HCT116 (cell line): Measurements from ENCODE around the gene CACNG6. TPM values are rescaled to one million over a fixed set of nuclear protein-coding genes. Genes with fewer than 3 reads are reported as not detected.

ENCODE experiments used
- ATAC-seq: fragments of 200-7000 bp; cut with Tn5 transposase; 2 replicates; pipeline ENCODE4 v1.9.1; 2020; ENCODE audit warnings: mild to moderate bottlenecking, moderate library complexity
- BruUV-seq: library from RNA; stranded (reverse); fragments of 400-500 nt; replicated peaks from 2 replicates; lab custom pipeline; 2021; lab: Mats Ljungman, UMichigan
- CTCF ChIA-PET: fragments of 300-600 bp; sonication (Branson Sonifier 250); formaldehyde crosslinking; loops from one replicate; lab custom pipeline; 2021; ENCODE audit warnings: antibody characterized with exemption; lab: Charles Lee
- POLR2A ChIA-PET: fragments of 300-600, 350-600 bp; sonication (Branson Sonifier 250); formaldehyde crosslinking; loops from one replicate; lab custom pipeline; 2021; ENCODE audit warnings: antibody characterized with exemption; lab: Charles Lee
- RAD21 ChIA-PET, 2 experiments: fragments of 300-600 bp; sonication (Branson Sonifier 250); formaldehyde crosslinking; loops; one replicate each; lab custom pipeline; 2023; ENCODE audit warnings: low total read pairs in 2 of 2; ENCODE audit not compliant: uncharacterized antibody in 2 of 2, unreplicated experiment in 2 of 2, low non-redundant PET in 1 of 2; lab: Charles Lee
- DNase-seq: peaks from one replicate; pipeline ENCODE4 v3.0.0-alpha.2; 2010; ENCODE audit warnings: low read depth, low spot score
- H2AFZ ChIP-seq: fragments of 200-600 bp; shearing (Covaris generic), sonication (generic); 2 replicates; pipeline ENCODE4 v1.6.1; 2017; ENCODE audit warnings: low read depth, mixed run types, mixed read lengths, antibody characterized with exemption, low read length; ENCODE audit not compliant: poor library complexity, severe bottlenecking
- H3K27ac ChIP-seq: 2 replicates; pipeline ENCODE4 v1.5.1; 2012; ENCODE audit warnings: low read depth, low read length
- H3K27me3 ChIP-seq: fragments of 200-600 bp; sonication (generic); 2 replicates; pipeline ENCODE4 v1.6.1; 2016; ENCODE audit warnings: mixed run types, low read length, mixed read lengths; ENCODE audit not compliant: insufficient read depth
- H3K36me3 ChIP-seq, 2 experiments: fragments of 200-500 bp in 1 of 2; fragments of 200-600 bp in 1 of 2; sonication (Bioruptor generic) in 1 of 2; sonication (generic) in 1 of 2; 2 replicates each; pipeline versions ENCODE4 v1.5.1 to v1.6.1; 2014 to 2016; ENCODE audit warnings: low read length in 2 of 2, inconsistent platforms in 1 of 2, mixed read lengths in 1 of 2, mixed run types in 1 of 2; ENCODE audit not compliant: insufficient read depth in 2 of 2, control insufficient read depth in 1 of 2
- H3K4me1 ChIP-seq, 2 experiments: fragments of 200-600 bp in 1 of 2; sonication (generic) in 1 of 2; 2 replicates each; pipeline versions ENCODE4 v1.5.1 to v1.6.1; 2012 to 2017; ENCODE audit warnings: low read length in 2 of 2, inconsistent platforms in 1 of 2, mild to moderate bottlenecking in 1 of 2, mixed read lengths in 1 of 2, mixed run types in 1 of 2, moderate library complexity in 1 of 2; ENCODE audit not compliant: insufficient read depth in 2 of 2, control insufficient read depth in 1 of 2
- H3K4me2 ChIP-seq: fragments of 200-600 bp; sonication (generic); 2 replicates; pipeline ENCODE4 v1.6.1; 2017; ENCODE audit warnings: mixed run types, low read length, mixed read lengths
- H3K4me3 ChIP-seq, 2 experiments: fragments of 200-600 bp in 1 of 2; sonication (generic) in 1 of 2; replicated peaks in 1 of 2; 2 replicates each; pipeline ENCODE4 v1.5.1; 2011 to 2016; ENCODE audit warnings: low read length in 2 of 2, control low read depth in 1 of 2, low read depth in 1 of 2, mild to moderate bottlenecking in 1 of 2, mixed read lengths in 1 of 2, mixed run types in 1 of 2
- H3K79me2 ChIP-seq: fragments of 200-600 bp; sonication (generic); 2 replicates; pipeline ENCODE4 v1.6.1; 2017; ENCODE audit warnings: mild to moderate bottlenecking, mixed run types, low read length, moderate library complexity, mixed read lengths; ENCODE audit not compliant: insufficient read depth
- H3K9ac ChIP-seq: fragments of 200-600 bp; sonication (generic); 2 replicates; pipeline ENCODE4 v1.6.1; 2016; ENCODE audit warnings: low read length, mixed read lengths
- H3K9me2 ChIP-seq: fragments of 200-600 bp; sonication (generic), shearing (Covaris generic); 2 replicates; pipeline ENCODE4 v1.6.1; 2017; ENCODE audit warnings: mixed run types, mild to moderate bottlenecking, moderate library complexity; ENCODE audit not compliant: insufficient read depth
- H3K9me3 ChIP-seq, 2 experiments: fragments of 200-500 bp in 1 of 2; fragments of 200-600 bp in 1 of 2; sonication (Bioruptor generic) in 1 of 2; sonication (generic) in 1 of 2; 2 replicates each; pipeline ENCODE4 v1.6.1; 2014 to 2017; ENCODE audit warnings: low read length in 2 of 2, mixed read lengths in 2 of 2, inconsistent platforms in 1 of 2, low read depth in 1 of 2, mild to moderate bottlenecking in 1 of 2, mixed run types in 1 of 2, moderate library complexity in 1 of 2; ENCODE audit not compliant: control insufficient read depth in 1 of 2, insufficient read depth in 1 of 2
- H4K20me1 ChIP-seq: fragments of 200-600 bp; sonication (generic), shearing (Covaris generic); 2 replicates; pipeline ENCODE4 v1.6.1; 2017; ENCODE audit warnings: mixed run types, mild to moderate bottlenecking, moderate library complexity; ENCODE audit not compliant: insufficient read depth
- ELF1 ChIP-seq: IDR thresholded peaks from 2 replicates; pipeline ENCODE4 v1.6.1; 2012; ENCODE audit warnings: low read depth, borderline replicate concordance
- EZH2 ChIP-seq: fragments of 200-600 bp; sonication (generic); IDR thresholded peaks from 2 replicates; pipeline ENCODE4 v1.6.1; 2017; ENCODE audit warnings: antibody characterized with exemption, mixed run types
- POLR2A ChIP-seq: IDR thresholded peaks from 2 replicates; pipeline ENCODE4 v1.7.0; 2011; ENCODE audit warnings: borderline replicate concordance; ENCODE audit not compliant: insufficient read depth, insufficient read length; ENCODE audit errors: extremely low read depth
- POLR2AphosphoS5 ChIP-seq: IDR thresholded peaks from 2 replicates; pipeline ENCODE4 v1.6.1; 2011; ENCODE audit warnings: mild to moderate bottlenecking, low read depth, low read length, moderate library complexity
- RAD21 ChIP-seq: IDR thresholded peaks from 2 replicates; pipeline ENCODE4 v1.6.1; 2012; ENCODE audit warnings: low read depth, mild to moderate bottlenecking
- YY1 ChIP-seq: IDR thresholded peaks from 2 replicates; pipeline ENCODE4 v1.6.1; 2011; ENCODE audit warnings: low read length, low read depth, moderate library complexity, mild to moderate bottlenecking; ENCODE audit not compliant: insufficient replicate concordance; ENCODE audit errors: extremely low read depth
- ZBTB33 ChIP-seq: IDR thresholded peaks from 2 replicates; pipeline ENCODE4 v1.6.1; 2011; ENCODE audit warnings: mild to moderate bottlenecking, low read length, moderate library complexity; ENCODE audit not compliant: insufficient replicate concordance; ENCODE audit errors: extremely low read depth
- ZFX ChIP-seq: fragments of 450-650 bp; IDR thresholded peaks from 2 replicates; pipeline ENCODE4 v1.6.1; 2017
- intact Hi-C: fragments of 100-400 bp; cut with micrococcal nuclease; formaldehyde crosslinking; loops from 2 replicates; pipeline ENCODE4 v1.10.0; 2022
- total RNA-seq: library from RNA; stranded (reverse); gene quantifications from one replicate; pipeline ENCODE4 v1.2.1, GENCODE V29; 2021; ENCODE audit not compliant: unreplicated experiment

CACNG6 gene
- total RNA-seq, 1 experiment from 2014 or later = 0.15 TPM

GRCh38 chr19:53969366-53969765 lies 22.1 kb upstream of the CACNG6 start (continued):
- no peak for TF ChIP-seq ZBTB33
- TF ChIP-seq ELF1 = no peak
- TF ChIP-seq POLR2AphosphoS5 = no peak

DNA sequence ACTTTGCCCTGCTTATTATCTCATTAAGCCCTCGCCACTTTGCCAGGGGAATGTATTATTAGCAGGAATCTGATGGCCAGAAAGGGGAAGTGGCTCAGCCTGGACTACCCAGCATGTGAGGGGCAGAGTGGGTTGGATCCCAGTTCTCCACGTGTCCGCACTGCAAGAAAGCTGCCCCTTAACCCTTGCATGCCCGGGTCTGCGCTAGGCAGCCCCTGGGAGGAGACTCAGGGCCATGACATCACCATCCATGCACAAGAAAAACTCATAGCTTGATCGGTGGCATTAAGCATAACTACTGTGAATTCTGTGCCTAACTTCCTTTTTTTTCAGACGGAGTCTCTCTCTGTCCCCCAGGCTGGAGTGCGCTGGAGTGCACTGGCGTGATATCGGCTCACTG lies 19.8 kb upstream of the CACNG6 start:
- Histone ChIP-seq H3K9me3 (no peaks in the 10 kb centered on the region), H3K4me3 (no peak overlapping the region), H3K9me2 (no peaks in the 10 kb centered on the region), H3K79me2 (no peaks in the 10 kb centered on the region), H3K4me1 (no peaks in the 10 kb centered on the region), H3K36me3 (no peaks in the 10 kb centered on the region), H3K27ac (no peak overlapping the region), H2AFZ (no peak overlapping the region), H3K27me3 (no peaks in the 10 kb centered on the region), H4K20me1 (no peaks in the 10 kb centered on the region), H3K9ac (no peak overlapping the region), H3K4me2 (no peak overlapping the region)
- CTCF ChIA-PET = no interaction called here
- POLR2A ChIA-PET = no interaction called here
- BruUV-seq = no TSS peak
- intact Hi-C loops = no loop called here
- DNase-seq = no peak
- no peak for TF ChIP-seq EZH2
- ATAC-seq = no peak
- RAD21 ChIA-PET = no interaction called here

- Histone ChIP-seq H3K4me2 (no peak overlapping the region), H3K4me1 (peaks cover 12 to 44% of the 10 kb centered on the region in 2 experiments), H3K27ac (no peak overlapping the region), H3K79me2 (no peaks in the 10 kb centered on the region), H3K9me2 (no peaks in the 10 kb centered on the region), H3K27me3 (no peaks in the 10 kb centered on the region), H2AFZ (no peak overlapping the region), H3K36me3 (no peaks in the 10 kb centered on the region), H3K4me3 (no peak overlapping the region), H4K20me1 (no peaks in the 10 kb centered on the region), H3K9me3 (no peaks in the 10 kb centered on the region), H3K9ac (no peak overlapping the region)
- ChIA-PET POLR2A (no interaction called here), CTCF (no interaction called here), RAD21 (no interaction called here)
- BruUV-seq = no TSS peak
- intact Hi-C loops = no loop called here
- DNase-seq = peak; percentile 70
- ATAC-seq = peak; percentile 11; the same call in 1 of the 2 replicates
- TF ChIP-seq ZBTB33 (no peak), YY1 (no peak), RAD21 (no peak), POLR2A (no peak), ZFX (no peak)
Measured at GRCh38 chr19:53977429-53977990, 13.9 kb upstream of the CACNG6 start.
